Effector memory CD4-positive, alpha-beta T cell (primary cell): ENCODE data around the gene GPR25.
"Not testable (repeated sequence)": the region's sequence is repeated elsewhere in the genome, so short reads cannot be mapped to it uniquely, and the experiment has no call there.

Experiments used
- DNase-seq, 3 donors: peaks; one replicate each; pipeline ENCODE4 v3.0.0-alpha.2; 2020
- H3K27ac ChIP-seq: 2 replicates; pipeline ENCODE4 v1.7.0; 2013; ENCODE audit warnings: mild to moderate bottlenecking, low read length, moderate library complexity; ENCODE audit not compliant: insufficient read depth, poor library complexity, severe bottlenecking
- H3K27me3 ChIP-seq: replicated peaks from 2 replicates; pipeline ENCODE4 v1.7.0; 2013; ENCODE audit warnings: mild to moderate bottlenecking, low read length; ENCODE audit not compliant: insufficient read depth, control insufficient read depth, poor library complexity, severe bottlenecking
- H3K36me3 ChIP-seq: 2 replicates; pipeline ENCODE4 v1.7.0; 2013; ENCODE audit warnings: mild to moderate bottlenecking, low read length, moderate library complexity; ENCODE audit not compliant: control insufficient read depth, insufficient read depth
- H3K4me1 ChIP-seq: 2 replicates; pipeline ENCODE4 v1.7.0; 2013; ENCODE audit warnings: low read length, mild to moderate bottlenecking; ENCODE audit not compliant: control insufficient read depth, insufficient read depth, poor library complexity, severe bottlenecking
- H3K4me3 ChIP-seq: 2 replicates; pipeline ENCODE4 v1.7.0; 2013; ENCODE audit warnings: low read length, low read depth, mild to moderate bottlenecking; ENCODE audit not compliant: insufficient read depth, poor library complexity, severe bottlenecking
- H3K9me3 ChIP-seq: 2 replicates; pipeline ENCODE4 v1.7.0; 2013; ENCODE audit warnings: mild to moderate bottlenecking, low read length, moderate library complexity; ENCODE audit not compliant: control insufficient read depth

The GPR25 gene

GRCh38 chr1:200908191-200908868, 35.5 kb downstream of the GPR25 start:
- Histone ChIP-seq H3K36me3 (no peaks in the 10 kb centered on the region), H3K4me3 (no peak overlapping the region), H3K27ac (no peak overlapping the region), H3K27me3 (no peaks in the 10 kb centered on the region), H3K4me1 (peaks cover 7% of the 10 kb centered on the region), H3K9me3 (no peaks in the 10 kb centered on the region)
- no peak for DNase-seq

DNA sequence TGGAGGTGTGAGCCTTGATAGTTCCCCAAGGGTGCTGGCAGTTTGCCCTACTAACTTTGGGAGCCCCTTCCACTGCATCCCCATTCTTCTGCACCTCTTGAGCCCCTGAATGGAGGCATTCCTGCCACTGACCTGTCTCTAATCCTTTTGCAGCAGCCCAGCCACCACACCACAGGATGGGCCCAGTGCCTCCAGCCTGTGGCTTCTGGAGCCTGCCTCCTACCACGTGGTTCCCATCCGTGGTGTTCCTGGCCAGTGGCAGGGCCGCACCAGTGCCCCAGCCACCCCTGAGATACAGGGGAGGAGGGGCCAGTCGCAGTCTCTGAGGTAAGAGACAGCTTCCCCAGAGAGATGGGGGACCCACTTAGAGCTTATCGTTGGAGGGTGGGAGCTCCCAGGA, 36.3 kb downstream of the GPR25 start:
- Histone ChIP-seq H3K9me3 (no peaks in the 10 kb centered on the region), H3K27me3 (no peaks in the 10 kb centered on the region), H3K4me3 (no peak overlapping the region), H3K36me3 (no peaks in the 10 kb centered on the region), H3K4me1 (peaks cover 7% of the 10 kb centered on the region), H3K27ac (no peak overlapping the region)
- DNase-seq, result no peak

DNA sequence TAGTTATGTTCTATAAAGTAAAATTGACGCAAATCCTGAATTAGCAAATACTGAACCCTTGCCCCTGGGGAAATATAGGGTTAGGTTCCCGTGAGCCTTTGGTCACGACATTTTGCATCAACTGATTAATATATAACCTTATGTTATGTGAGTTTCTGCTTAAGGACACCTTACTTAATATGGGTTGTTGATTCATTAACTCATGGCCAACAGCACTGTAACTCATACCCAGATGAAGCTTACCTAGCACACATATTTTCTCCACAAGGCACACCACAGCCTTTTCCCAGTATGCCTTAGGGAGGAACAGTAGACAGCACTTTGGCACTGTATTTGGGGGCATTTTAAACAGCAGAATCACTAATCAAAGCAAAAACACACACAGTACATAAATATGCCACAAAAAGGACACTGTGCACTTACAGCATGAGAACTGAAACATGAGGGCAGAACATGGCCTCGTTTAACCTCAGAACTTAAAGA, 37.0 kb downstream of the GPR25 start:
- Histone ChIP-seq H3K27me3 (no peaks in the 10 kb centered on the region), H3K4me1 (peaks cover 7% of the 10 kb centered on the region), H3K36me3 (no peaks in the 10 kb centered on the region), H3K27ac (no peak overlapping the region), H3K4me3 (no peak overlapping the region), H3K9me3 (no peaks in the 10 kb centered on the region)
- no peak for DNase-seq

GRCh38 chr1:200911361-200911760, 38.6 kb downstream of the GPR25 start:
- H3K4me1 ChIP-seq, result no peaks in the 10 kb centered on the region
- no peaks in the 10 kb centered on the region for H3K36me3 ChIP-seq
- no peaks in the 10 kb centered on the region for H3K27me3 ChIP-seq
- no peak for DNase-seq
- no peak overlapping the region for H3K4me3 ChIP-seq
- no peak overlapping the region for H3K27ac ChIP-seq
- H3K9me3 ChIP-seq, result no peaks in the 10 kb centered on the region

GRCh38 chr1:200911936-200912335, 39.2 kb downstream of the GPR25 start:
- DNase-seq, H3K36me3 ChIP-seq, H3K4me3 ChIP-seq, H3K4me1 ChIP-seq, H3K27ac ChIP-seq, H3K9me3 ChIP-seq, H3K27me3 ChIP-seq: not testable (repeated sequence)

DNA sequence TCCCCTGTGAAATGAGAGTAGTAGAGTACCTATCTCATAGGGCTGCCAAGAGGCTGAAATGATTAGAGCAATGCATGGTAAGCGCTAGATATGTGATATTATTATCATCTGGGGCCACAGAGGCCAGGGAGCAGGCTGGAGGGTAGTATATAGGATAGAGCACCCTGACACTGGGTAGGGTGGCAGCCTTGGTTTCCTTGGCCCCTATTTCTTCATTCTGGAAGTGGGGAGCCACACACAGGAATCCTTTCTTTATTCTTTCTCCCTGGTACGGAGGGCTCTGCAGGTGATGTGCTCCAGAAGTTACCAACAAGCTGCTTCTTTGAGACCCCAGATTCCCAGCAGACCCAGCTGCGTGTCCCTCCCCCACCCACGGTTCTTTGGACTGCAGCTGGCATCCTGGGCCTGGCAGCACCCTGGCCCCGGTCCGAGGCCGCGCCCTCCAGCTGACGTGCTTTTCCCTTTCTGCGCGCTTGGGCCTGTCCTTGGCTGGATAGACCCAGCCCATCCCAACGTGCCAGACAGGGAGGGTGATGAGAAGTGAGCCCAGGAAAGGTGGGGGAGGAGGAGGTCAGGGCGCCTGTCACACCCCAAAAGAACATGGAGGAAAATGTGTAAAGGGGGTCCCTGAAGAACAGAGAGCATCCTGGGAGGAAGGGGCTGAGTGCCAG, 40.1 kb downstream of the GPR25 start:
- H3K4me1 ChIP-seq, result no peaks in the 10 kb centered on the region
- H3K36me3 ChIP-seq, result no peaks in the 10 kb centered on the region
- no peak overlapping the region for H3K27ac ChIP-seq
- no peak for DNase-seq
- H3K27me3 ChIP-seq, result no peaks in the 10 kb centered on the region
- H3K4me3 ChIP-seq, result no peak overlapping the region
- H3K9me3 ChIP-seq, result no peaks in the 10 kb centered on the region

- DNase-seq, result no peak
- H3K4me3 ChIP-seq, result no peak overlapping the region
- H3K9me3 ChIP-seq, result no peaks in the 10 kb centered on the region
- no peak overlapping the region for H3K27ac ChIP-seq
- H3K27me3 ChIP-seq, result no peaks in the 10 kb centered on the region
- no peaks in the 10 kb centered on the region for H3K4me1 ChIP-seq
- no peaks in the 10 kb centered on the region for H3K36me3 ChIP-seq
Observed at GRCh38 chr1:200916152-200916551, 43.4 kb downstream of the GPR25 start.

DNA sequence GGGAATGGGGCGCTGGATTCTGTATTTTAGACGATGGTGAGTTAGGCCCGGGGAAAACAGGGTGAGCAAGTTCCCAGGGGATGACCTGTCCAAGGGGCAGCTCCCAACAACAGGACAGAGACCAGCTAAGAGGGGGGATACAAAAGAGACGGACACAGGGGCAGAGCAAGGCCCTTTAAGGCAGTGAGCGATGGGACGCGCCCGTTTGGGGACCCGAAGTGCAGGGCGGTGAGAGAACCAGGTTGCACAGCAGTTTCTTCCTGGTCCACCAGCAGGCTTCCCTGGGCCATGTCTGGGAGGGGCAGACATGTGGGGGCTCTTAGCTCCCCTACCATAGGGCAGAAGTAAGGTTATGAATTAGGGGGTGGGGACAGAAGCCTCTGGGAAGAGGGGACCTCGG, 43.9 kb downstream of the GPR25 start:
- DNase-seq, result no peak
- no peaks in the 10 kb centered on the region for H3K9me3 ChIP-seq
- no peaks in the 10 kb centered on the region for H3K36me3 ChIP-seq
- no peak overlapping the region for H3K27ac ChIP-seq
- no peaks in the 10 kb centered on the region for H3K27me3 ChIP-seq
- no peak overlapping the region for H3K4me3 ChIP-seq
- H3K4me1 ChIP-seq, result no peaks in the 10 kb centered on the region

GRCh38 chr1:200917291-200917817, 44.6 kb downstream of the GPR25 start:
- no peaks in the 10 kb centered on the region for H3K9me3 ChIP-seq
- DNase-seq, result no peak
- H3K4me1 ChIP-seq, result no peaks in the 10 kb centered on the region
- no peaks in the 10 kb centered on the region for H3K36me3 ChIP-seq
- H3K27ac ChIP-seq, result no peak overlapping the region
- no peaks in the 10 kb centered on the region for H3K27me3 ChIP-seq
- H3K4me3 ChIP-seq, result no peak overlapping the region

- no peaks in the 10 kb centered on the region for H3K27me3 ChIP-seq
- no peak for DNase-seq
- H3K4me1 ChIP-seq, result no peaks in the 10 kb centered on the region
- no peaks in the 10 kb centered on the region for H3K9me3 ChIP-seq
- H3K4me3 ChIP-seq, result no peak overlapping the region
- no peak overlapping the region for H3K27ac ChIP-seq
- no peaks in the 10 kb centered on the region for H3K36me3 ChIP-seq
Observed at GRCh38 chr1:200918006-200918405, 45.2 kb downstream of the GPR25 start.
